IPS-NIHi7 (cell line): ENCODE measurements around the gene TMEM163.

Experiments used
- DNase-seq: peaks from one replicate; pipeline ENCODE4 v3.0.0; 2012; ENCODE audit warnings: mixed read lengths; ENCODE audit errors: extremely low spot score

Gene TMEM163

DNA sequence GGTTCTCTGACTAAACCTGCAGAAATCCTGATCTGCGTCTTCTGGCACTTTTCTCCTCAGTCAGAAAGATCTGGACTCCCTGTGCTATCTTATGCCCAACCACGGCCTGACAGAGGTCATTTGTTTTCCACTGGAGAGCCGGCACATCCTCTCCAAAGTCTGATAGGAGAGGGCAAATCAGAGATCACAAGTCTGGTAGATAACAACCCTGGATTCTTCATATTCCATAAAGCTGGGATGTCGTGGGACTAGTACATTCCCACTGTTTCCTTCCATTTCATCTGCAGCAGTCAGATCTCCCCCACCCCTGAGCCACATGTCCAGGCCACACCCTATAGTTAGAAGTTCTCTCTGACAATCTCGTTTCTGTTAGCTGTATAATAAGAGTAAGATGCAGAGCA lies 308.0 kb downstream of the TMEM163 start:
- DNase-seq = no peak

GRCh38 chr2:134410006-134410405 lies 308.8 kb downstream of the TMEM163 start:
- no peak for DNase-seq

GRCh38 chr2:134408791-134409190 lies 310.0 kb downstream of the TMEM163 start:
- DNase-seq = no peak

GRCh38 chr2:134408386-134408785 lies 310.4 kb downstream of the TMEM163 start:
- no peak for DNase-seq

DNA sequence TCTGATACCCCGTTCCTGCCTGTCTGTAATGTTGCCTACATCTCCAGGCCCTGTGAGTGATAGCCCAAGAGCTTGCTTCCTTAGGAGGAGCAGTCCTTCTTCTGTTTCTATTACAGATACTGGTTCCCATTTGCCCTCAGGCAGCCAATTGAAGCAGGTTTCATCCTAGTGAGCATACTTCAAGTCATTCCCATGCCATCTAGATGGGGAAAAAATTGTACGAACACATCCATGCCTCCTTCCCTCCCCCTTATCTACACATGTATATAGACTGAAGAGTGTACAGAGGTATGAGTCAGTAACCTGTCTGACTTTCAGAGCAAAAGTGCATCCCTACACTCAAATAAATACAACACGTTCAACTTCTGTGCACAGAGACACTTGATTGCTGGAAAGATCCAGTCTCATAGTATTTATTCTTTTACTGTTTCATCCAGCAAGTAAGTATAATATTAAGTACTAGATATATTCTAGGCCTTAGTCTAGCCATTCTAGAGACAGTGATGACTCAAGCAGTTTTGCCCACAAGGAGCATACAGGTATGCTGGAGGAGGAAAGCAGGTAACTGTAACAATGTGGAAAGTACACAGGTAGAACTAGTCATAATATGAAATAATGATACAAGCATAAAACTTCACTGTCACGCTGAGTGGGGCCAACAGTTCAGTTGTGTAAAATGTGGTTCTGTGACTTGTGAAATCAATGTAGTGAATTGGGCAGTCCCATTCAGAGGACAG lies 311.5 kb downstream of the TMEM163 start:
- DNase-seq = no peak

DNA sequence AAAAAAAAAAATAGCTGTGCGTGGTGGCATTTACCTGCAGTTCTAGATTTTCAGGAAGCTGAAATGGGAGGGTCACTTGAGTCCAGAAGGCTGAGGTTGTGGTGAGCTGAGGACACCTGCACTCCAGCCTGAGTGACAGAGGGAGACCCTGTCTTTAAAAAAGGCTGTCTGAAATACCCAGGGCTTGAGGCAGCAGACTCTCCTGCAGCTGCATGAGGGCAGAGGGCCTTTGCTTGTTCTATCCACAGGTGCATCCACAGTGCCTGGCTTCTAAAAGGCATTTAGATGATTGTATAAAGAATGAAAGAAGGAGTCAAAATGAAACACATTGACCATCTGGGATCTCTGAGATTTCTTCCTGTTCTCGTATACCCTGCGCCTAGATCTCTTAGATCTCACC lies 312.1 kb downstream of the TMEM163 start:
- DNase-seq = no peak

DNA sequence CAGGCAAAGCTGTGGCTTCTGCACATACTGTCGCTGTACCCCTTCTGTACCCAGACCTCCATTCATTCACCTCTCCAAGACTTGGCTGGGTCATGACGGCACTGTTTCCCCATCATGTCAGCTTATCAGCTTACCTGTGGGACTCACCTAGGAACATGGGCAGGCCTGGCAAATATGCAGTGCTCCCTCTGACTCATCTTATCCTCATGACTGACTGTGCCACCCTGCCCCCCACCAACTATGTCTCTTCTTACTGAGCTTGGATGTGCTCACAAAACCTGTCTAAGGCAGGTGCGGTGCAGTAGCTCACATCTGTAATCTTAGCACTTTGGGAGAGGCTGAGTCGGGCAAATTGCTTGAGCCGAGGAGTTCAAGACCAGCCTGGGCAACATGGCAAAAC lies 312.5 kb downstream of the TMEM163 start:
- DNase-seq = no peak
